NCI-H2196 (cell line): ENCODE measurements around the gene FBXW12.
A peak's percentile ranks its signal among the peaks of the same experiment; 100 is the strongest.
"Not testable (repeated sequence)": the region's sequence is repeated elsewhere in the genome, so short reads cannot be mapped to it uniquely, and the experiment has no call there.

Source experiments
- DNase-seq: peaks from one replicate; lab custom pipeline; 2025; ENCODE audit not compliant: unreplicated experiment; lab: John Stamatoyannopoulos, UW

Gene FBXW12

GRCh38 chr3:48371651-48372376 lies at the start of gene FBXW12:
Gene FBXW12, plus strand, starts transcription at chr3:48372219. Its CDS starts 549 bp downstream, at chr3:48372768.
- DNase-seq: no peak

GRCh38 chr3:48331706-48332435 lies 40.1 kb upstream of the FBXW12 start:
- DNase-seq: not testable (repeated sequence)

GRCh38 chr3:48333346-48334245 lies 38.4 kb upstream of the FBXW12 start, which contains the start of gene SPINK8:
Gene SPINK8, minus strand, starts transcription at chr3:48333661. Its CDS starts 5,320 bp downstream, at chr3:48328341.
- DNase-seq: not testable (repeated sequence)

- no peak for DNase-seq
These were observed 37.4 kb upstream of the FBXW12 start for GRCh38 chr3:48334605-48335004.

GRCh38 chr3:48335286-48335685 lies 36.7 kb upstream of the FBXW12 start:
- DNase-seq: not testable (repeated sequence)

GRCh38 chr3:48337536-48337935 lies 34.5 kb upstream of the FBXW12 start:
- not testable (repeated sequence) for DNase-seq

GRCh38 chr3:48338635-48339034 lies 33.4 kb upstream of the FBXW12 start:
- no peak for DNase-seq

- DNase-seq: no peak
These were observed 28.6 kb upstream of the FBXW12 start for GRCh38 chr3:48343432-48343831.

GRCh38 chr3:48344867-48345507 lies 27.0 kb upstream of the FBXW12 start:
- DNase-seq: no peak

GRCh38 chr3:48345946-48346572 lies 26.0 kb upstream of the FBXW12 start:
- DNase-seq: no peak

GRCh38 chr3:48347500-48347899 lies 24.5 kb upstream of the FBXW12 start:
- no peak for DNase-seq

GRCh38 chr3:48352546-48352945 lies 19.5 kb upstream of the FBXW12 start:
- DNase-seq: no peak

- DNase-seq: no peak
These were observed 18.0 kb upstream of the FBXW12 start for GRCh38 chr3:48353987-48354386.

GRCh38 chr3:48356419-48356818 lies 15.6 kb upstream of the FBXW12 start:
- no peak for DNase-seq

- no peak for DNase-seq
These were observed 10.1 kb upstream of the FBXW12 start for GRCh38 chr3:48361928-48362327.

GRCh38 chr3:48364840-48365239 lies 7.2 kb upstream of the FBXW12 start:
- DNase-seq: no peak

- peak; percentile 47 for DNase-seq
These were observed 4.8 kb upstream of the FBXW12 start for GRCh38 chr3:48367201-48367600.

- no peak for DNase-seq
These were observed 2.2 kb upstream of the FBXW12 start for GRCh38 chr3:48369693-48370332.

GRCh38 chr3:48370333-48370713 lies 1.7 kb upstream of the FBXW12 start:
- DNase-seq: no peak

- DNase-seq: no peak
These were observed 355 bp downstream of the FBXW12 start for GRCh38 chr3:48372377-48372770.
